ENCODE results near the gene GTF3C2.

DNA sequence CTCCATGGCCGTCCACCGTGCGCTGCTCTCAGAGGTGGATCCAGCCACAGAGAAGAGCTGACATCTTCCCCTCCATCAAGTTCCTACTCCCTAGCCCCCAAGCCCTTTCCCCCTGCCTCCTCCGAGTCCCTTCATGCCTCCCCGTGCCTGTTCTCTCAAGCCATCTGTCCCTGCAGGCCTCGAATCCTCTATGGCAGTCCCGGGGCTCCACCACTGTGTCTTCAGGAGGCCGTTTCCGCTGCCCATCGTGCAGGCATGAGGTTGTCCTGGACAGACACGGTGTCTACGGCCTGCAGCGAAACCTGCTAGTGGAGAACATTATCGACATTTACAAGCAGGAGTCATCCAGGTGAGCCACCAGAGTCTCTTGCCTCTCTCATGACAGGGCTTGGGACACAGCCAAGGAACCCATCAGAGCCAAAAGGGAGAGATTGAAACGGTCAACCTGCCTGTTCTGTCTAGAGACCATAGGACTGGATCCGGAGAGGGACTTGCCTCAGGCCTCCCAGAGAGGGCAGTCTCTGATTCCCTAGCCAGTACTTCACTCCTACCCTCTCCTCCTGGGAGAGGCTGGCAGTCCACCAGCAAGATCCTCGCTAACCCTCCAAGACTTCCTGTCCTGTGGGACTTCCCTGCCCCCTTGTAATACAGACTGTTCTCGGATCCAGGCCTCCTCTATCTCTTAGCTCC lies 58.0 kb downstream of the GTF3C2 start:
- TF ChIP-seq, protein P1, sequence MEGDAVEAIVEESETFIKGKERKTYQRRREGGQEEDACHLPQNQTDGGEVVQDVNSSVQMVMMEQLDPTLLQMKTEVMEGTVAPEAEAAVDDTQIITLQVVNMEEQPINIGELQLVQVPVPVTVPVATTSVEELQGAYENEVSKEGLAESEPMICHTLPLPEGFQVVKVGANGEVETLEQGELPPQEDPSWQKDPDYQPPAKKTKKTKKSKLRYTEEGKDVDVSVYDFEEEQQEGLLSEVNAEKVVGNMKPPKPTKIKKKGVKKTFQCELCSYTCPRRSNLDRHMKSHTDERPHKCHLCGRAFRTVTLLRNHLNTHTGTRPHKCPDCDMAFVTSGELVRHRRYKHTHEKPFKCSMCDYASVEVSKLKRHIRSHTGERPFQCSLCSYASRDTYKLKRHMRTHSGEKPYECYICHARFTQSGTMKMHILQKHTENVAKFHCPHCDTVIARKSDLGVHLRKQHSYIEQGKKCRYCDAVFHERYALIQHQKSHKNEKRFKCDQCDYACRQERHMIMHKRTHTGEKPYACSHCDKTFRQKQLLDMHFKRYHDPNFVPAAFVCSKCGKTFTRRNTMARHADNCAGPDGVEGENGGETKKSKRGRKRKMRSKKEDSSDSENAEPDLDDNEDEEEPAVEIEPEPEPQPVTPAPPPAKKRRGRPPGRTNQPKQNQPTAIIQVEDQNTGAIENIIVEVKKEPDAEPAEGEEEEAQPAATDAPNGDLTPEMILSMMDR (IDR thresholded peaks at IDR 0.05): no peak
- TF ChIP-seq POLR2A (IDR thresholded peaks at IDR 0.05) (no peak), POLR2AphosphoS5 (IDR thresholded peaks at IDR 0.05) (no peak)
